Measurements from ENCODE around the gene ZNF556.

Gene ZNF556

GRCh38 chr19:2867025-2867991 lies at the start of gene ZNF556:
TSS of gene ZNF556 (plus strand) at chr19:2867335. CDS start at chr19:2867422, 87 bp downstream.
- DNase-seq (ENCODE audit: low read depth) = no peak

- DNase-seq (ENCODE audit: low read depth) = peak; percentile 96
Measured at GRCh38 chr19:2819540-2820111, 47.5 kb upstream of the ZNF556 start, which contains the start of gene ZNF554. TSS of gene ZNF554 (plus strand) at chr19:2819868. CDS start at chr19:2820072, 204 bp downstream.

- no peak for DNase-seq (ENCODE audit: low read depth)
Measured at GRCh38 chr19:2820112-2820702, 46.9 kb upstream of the ZNF556 start.

GRCh38 chr19:2822846-2823245 lies 44.3 kb upstream of the ZNF556 start:
- no peak for DNase-seq (ENCODE audit: low read depth)

GRCh38 chr19:2823646-2824045 lies 43.5 kb upstream of the ZNF556 start:
- DNase-seq (ENCODE audit: low read depth) = no peak

- DNase-seq (ENCODE audit: low read depth) = no peak
Measured at GRCh38 chr19:2824129-2824528, 43.0 kb upstream of the ZNF556 start.

- DNase-seq (ENCODE audit: low read depth) = no peak
Measured at GRCh38 chr19:2827022-2827421, 40.1 kb upstream of the ZNF556 start.

- DNase-seq (ENCODE audit: low read depth) = no peak
Measured at GRCh38 chr19:2827840-2828489, 39.2 kb upstream of the ZNF556 start.

GRCh38 chr19:2834294-2834871 lies 32.8 kb upstream of the ZNF556 start:
- DNase-seq (ENCODE audit: low read depth) = no peak

GRCh38 chr19:2837430-2837829 lies 29.7 kb upstream of the ZNF556 start:
- DNase-seq (ENCODE audit: low read depth) = no peak

GRCh38 chr19:2840794-2841791 lies 26.0 kb upstream of the ZNF556 start, which contains the start of gene ZNF555:
TSS of gene ZNF555 (plus strand) at chr19:2841475. CDS start at chr19:2841573, 98 bp downstream.
- DNase-seq (ENCODE audit: low read depth) = peak; percentile 98

- DNase-seq (ENCODE audit: low read depth) = no peak
Measured at GRCh38 chr19:2841855-2842574, 25.1 kb upstream of the ZNF556 start.

GRCh38 chr19:2845107-2845506 lies 22.0 kb upstream of the ZNF556 start:
- DNase-seq (ENCODE audit: low read depth) = no peak

GRCh38 chr19:2846180-2846894 lies 20.8 kb upstream of the ZNF556 start:
- DNase-seq (ENCODE audit: low read depth) = no peak

- no peak for DNase-seq (ENCODE audit: low read depth)
Measured at GRCh38 chr19:2847507-2847906, 19.6 kb upstream of the ZNF556 start.

- DNase-seq (ENCODE audit: low read depth) = no peak
Measured at GRCh38 chr19:2848616-2849015, 18.5 kb upstream of the ZNF556 start.

- DNase-seq (ENCODE audit: low read depth) = no peak
Measured at GRCh38 chr19:2850256-2850925, 16.7 kb upstream of the ZNF556 start.

GRCh38 chr19:2852598-2852997 lies 14.5 kb upstream of the ZNF556 start:
- no peak for DNase-seq (ENCODE audit: low read depth)
